Mesendoderm (in vitro differentiated cells): ENCODE measurements around the gene RASSF7.

ENCODE experiments used
- DNase-seq: peaks from one replicate; pipeline ENCODE4 v3.0.0; 2013
- H2AK5ac ChIP-seq: 2 replicates; pipeline ENCODE4 v1.6.1; 2013; ENCODE audit warnings: low read length, inconsistent platforms
- H2BK120ac ChIP-seq: 2 replicates; pipeline ENCODE4 v1.6.1; 2013; ENCODE audit warnings: low read depth, mild to moderate bottlenecking, low read length, moderate library complexity, mixed read lengths
- H2BK15ac ChIP-seq: replicated peaks from 2 replicates; pipeline ENCODE4 v1.6.1; 2013; ENCODE audit warnings: low read depth, mild to moderate bottlenecking, moderate library complexity
- H2BK5ac ChIP-seq: 2 replicates; pipeline ENCODE4 v1.6.1; 2013; ENCODE audit warnings: low read length, inconsistent platforms
- H3K18ac ChIP-seq: 2 replicates; pipeline ENCODE4 v1.6.1; 2013; ENCODE audit warnings: mild to moderate bottlenecking, low read length, mixed read lengths
- H3K23ac ChIP-seq: one replicate; pipeline ENCODE4 v1.6.1; 2013; ENCODE audit warnings: low read length
- H3K27ac ChIP-seq: 2 replicates; pipeline ENCODE4 v1.5.1; 2013; ENCODE audit warnings: low read depth, mild to moderate bottlenecking, inconsistent platforms, low read length, moderate library complexity
- H3K27me3 ChIP-seq: 2 replicates; pipeline ENCODE4 v1.6.1; 2013; ENCODE audit warnings: low read length, control low read depth, mild to moderate bottlenecking, inconsistent platforms; ENCODE audit not compliant: insufficient read depth, poor library complexity
- H3K36me3 ChIP-seq: 2 replicates; pipeline ENCODE4 v1.6.1; 2013; ENCODE audit warnings: low read length, inconsistent platforms; ENCODE audit not compliant: control insufficient read depth, insufficient read depth
- H3K4ac ChIP-seq: one replicate; pipeline ENCODE4 v1.6.1; 2013; ENCODE audit warnings: low read depth, mild to moderate bottlenecking, low read length, moderate library complexity
- H3K4me1 ChIP-seq: 2 replicates; pipeline ENCODE4 v1.6.1; 2013; ENCODE audit warnings: low read depth, low read length, inconsistent platforms; ENCODE audit not compliant: control insufficient read depth
- H3K4me2 ChIP-seq: 2 replicates; pipeline ENCODE4 v1.6.1; 2013; ENCODE audit warnings: low read length
- H3K4me3 ChIP-seq: 2 replicates; pipeline ENCODE4 v1.5.1; 2013; ENCODE audit warnings: mild to moderate bottlenecking, low read length
- H3K56ac ChIP-seq: one replicate; pipeline ENCODE4 v1.6.1; 2013; ENCODE audit warnings: low read length
- H3K79me1 ChIP-seq: 2 replicates; pipeline ENCODE4 v1.6.1; 2013; ENCODE audit warnings: low read length, inconsistent platforms
- H3K79me2 ChIP-seq: 2 replicates; pipeline ENCODE4 v1.6.1; 2013; ENCODE audit warnings: mild to moderate bottlenecking, low read length; ENCODE audit not compliant: control insufficient read depth, insufficient read depth
- H3K9ac ChIP-seq: 2 replicates; pipeline ENCODE4 v1.6.1; 2013; ENCODE audit warnings: low read length, inconsistent platforms
- H4K5ac ChIP-seq: one replicate; pipeline ENCODE4 v1.6.1; 2013; ENCODE audit warnings: low read length
- H4K8ac ChIP-seq: one replicate; pipeline ENCODE4 v1.6.1; 2013; ENCODE audit warnings: low read depth, mild to moderate bottlenecking, control low read depth, low read length, moderate library complexity
- WGBS: extraction: QIAGEN DNeasy Blood & Tissue Kit; methylation state at CpG from one replicate; pipeline ENCODE4 v1.1.7; 2013; ENCODE audit warnings: low lambda C conversion rate, missing lambda C conversion rate; ENCODE audit not compliant: insufficient coverage; ENCODE audit errors: extremely low coverage; 5-methylcytosine and 5-hydroxymethylcytosine counted together

The RASSF7 gene

DNA sequence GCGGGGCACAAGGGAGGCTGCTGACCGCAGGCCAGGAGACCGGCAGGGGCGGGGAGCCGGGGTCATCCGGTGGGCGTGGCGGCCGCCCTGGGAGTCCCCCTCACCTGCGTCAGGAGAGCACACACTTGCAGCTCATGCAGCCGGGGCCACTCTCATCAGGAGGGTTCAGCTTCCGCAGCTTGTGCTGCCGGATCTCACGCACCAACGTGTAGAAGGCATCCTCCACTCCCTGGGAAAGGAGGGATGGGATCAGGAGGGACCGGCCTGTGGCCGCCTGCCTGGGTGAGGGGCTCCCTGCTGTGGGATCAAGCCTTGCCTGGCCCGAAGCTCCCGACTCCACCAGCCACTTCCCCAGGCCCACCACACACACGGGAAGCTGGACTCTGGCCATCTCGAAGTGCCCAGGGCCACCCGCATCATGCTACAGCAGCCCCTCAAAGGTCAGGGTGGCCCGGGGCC lies 28.2 kb upstream of the RASSF7 start:
- Histone ChIP-seq H3K4me2 (no peak overlapping the region), H4K5ac (no peak overlapping the region), H3K4ac (no peak overlapping the region), H4K8ac (no peak overlapping the region), H3K56ac (no peak overlapping the region), H3K9ac (no peak overlapping the region), H3K27ac (no peak overlapping the region), H3K4me3 (no peak overlapping the region), H2BK15ac (no peak overlapping the region), H2AK5ac (no peak overlapping the region), H3K79me1 (peaks cover 12% of the 10 kb centered on the region), H3K27me3 (no peaks in the 10 kb centered on the region), H3K79me2 (peaks cover 7% of the 10 kb centered on the region), H2BK5ac (no peak overlapping the region), H3K23ac (no peak overlapping the region), H3K18ac (no peak overlapping the region), H2BK120ac (no peak overlapping the region), H3K36me3 (no peaks in the 10 kb centered on the region), H3K4me1 (peaks cover 1% of the 10 kb centered on the region)
- WGBS: no CpG with 5 or more reads among the region's 23 CpGs
- no peak for DNase-seq

- Histone ChIP-seq H3K36me3 (no peaks in the 10 kb centered on the region), H3K56ac (no peak overlapping the region), H3K18ac (no peak overlapping the region), H3K9ac (no peak overlapping the region), H3K4me1 (peaks cover 4% of the 10 kb centered on the region), H3K4ac (no peak overlapping the region), H4K8ac (no peak overlapping the region), H3K4me3 (no peak overlapping the region), H3K4me2 (no peak overlapping the region), H3K27ac (no peak overlapping the region), H3K23ac (no peak overlapping the region), H2BK120ac (no peak overlapping the region), H2BK15ac (no peak overlapping the region), H3K27me3 (no peaks in the 10 kb centered on the region), H3K79me1 (peaks cover 12% of the 10 kb centered on the region), H2AK5ac (no peak overlapping the region), H3K79me2 (peaks cover 7% of the 10 kb centered on the region), H4K5ac (no peak overlapping the region), H2BK5ac (no peak overlapping the region)
- no peak for DNase-seq
- WGBS: no CpG with 5 or more reads among the region's 33 CpGs
Observed at GRCh38 chr11:532986-533585, 27.7 kb upstream of the RASSF7 start.

- Histone ChIP-seq H4K5ac (no peak overlapping the region), H2BK5ac (no peak overlapping the region), H3K18ac (no peak overlapping the region), H3K79me1 (peaks cover 12% of the 10 kb centered on the region), H3K4me3 (no peak overlapping the region), H3K4ac (no peak overlapping the region), H3K36me3 (no peaks in the 10 kb centered on the region), H3K4me2 (peak overlapping the region; percentile 71), H4K8ac (no peak overlapping the region), H3K27me3 (no peaks in the 10 kb centered on the region), H3K4me1 (peaks cover 4% of the 10 kb centered on the region), H3K56ac (peak overlapping the region; percentile 91), H3K79me2 (peaks cover 7% of the 10 kb centered on the region), H2AK5ac (no peak overlapping the region), H3K27ac (no peak overlapping the region), H2BK15ac (no peak overlapping the region), H3K23ac (no peak overlapping the region), H3K9ac (peak overlapping the region; percentile 93), H2BK120ac (no peak overlapping the region)
- DNase-seq: no peak
- WGBS: no CpG with 5 or more reads among the region's 37 CpGs
Observed at GRCh38 chr11:533586-534395, 27.0 kb upstream of the RASSF7 start.

- Histone ChIP-seq H2AK5ac (no peak overlapping the region), H2BK5ac (no peak overlapping the region), H3K9ac (peak overlapping the region; percentile 93), H3K18ac (peak overlapping the region; percentile 81), H3K27me3 (no peaks in the 10 kb centered on the region), H3K4ac (peak overlapping the region; percentile 6), H3K79me2 (peaks cover 7% of the 10 kb centered on the region), H3K36me3 (no peaks in the 10 kb centered on the region), H3K56ac (peak overlapping the region; percentile 91), H3K4me3 (peak overlapping the region; percentile 76), H4K5ac (no peak overlapping the region), H3K4me2 (peak overlapping the region; percentile 71), H3K79me1 (peaks cover 12% of the 10 kb centered on the region), H2BK120ac (no peak overlapping the region), H3K4me1 (peaks cover 4% of the 10 kb centered on the region), H4K8ac (no peak overlapping the region), H2BK15ac (no peak overlapping the region), H3K27ac (no peak overlapping the region), H3K23ac (no peak overlapping the region)
- no peak for DNase-seq
- no CpG with 5 or more reads among the region's 66 CpGs for WGBS
Observed at GRCh38 chr11:534396-535209, 26.2 kb upstream of the RASSF7 start.

DNA sequence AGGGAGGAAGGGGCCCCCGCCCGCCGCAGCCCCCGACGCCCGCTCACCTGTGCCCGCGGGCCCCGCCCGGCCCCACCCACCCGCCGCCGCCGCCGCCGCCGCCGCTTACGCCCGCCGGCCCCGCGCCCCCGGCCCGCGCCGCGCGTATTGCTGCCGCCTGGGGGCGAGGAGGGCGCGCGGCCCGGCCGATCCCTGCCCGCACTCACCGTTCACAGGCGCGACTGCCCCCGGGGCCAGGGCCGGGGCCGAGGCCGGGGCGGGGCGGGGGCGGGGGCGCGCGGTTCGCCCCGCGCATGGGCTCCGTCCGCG lies 25.6 kb upstream of the RASSF7 start:
- H3K79me1 ChIP-seq: peaks cover 12% of the 10 kb centered on the region
- no peak overlapping the region for H3K4me3 ChIP-seq
- no peak overlapping the region for H2BK120ac ChIP-seq
- peaks cover 7% of the 10 kb centered on the region for H3K79me2 ChIP-seq
- peak overlapping the region; percentile 91 for H3K56ac ChIP-seq
- no peak overlapping the region for H2AK5ac ChIP-seq
- DNase-seq: peak; percentile 41
- no peak overlapping the region for H3K27ac ChIP-seq
- H3K4me1 ChIP-seq: peaks cover 4% of the 10 kb centered on the region
- no peaks in the 10 kb centered on the region for H3K27me3 ChIP-seq
- no peak overlapping the region for H3K4me2 ChIP-seq
- no peak overlapping the region for H4K8ac ChIP-seq
- no peak overlapping the region for H4K5ac ChIP-seq
- H2BK15ac ChIP-seq: no peak overlapping the region
- no CpG with 5 or more reads among the region's 56 CpGs for WGBS
- H3K23ac ChIP-seq: no peak overlapping the region
- no peak overlapping the region for H2BK5ac ChIP-seq
- H3K9ac ChIP-seq: peak overlapping the region; percentile 93
- no peaks in the 10 kb centered on the region for H3K36me3 ChIP-seq
- H3K18ac ChIP-seq: peak overlapping the region; percentile 81
- peak overlapping the region; percentile 6 for H3K4ac ChIP-seq
